Keratinocyte (primary cell): ENCODE measurements around the gene FREM2.

Experiments
- CTCF ChIP-seq, 3 experiments: IDR thresholded peaks in 1 of 3; conservative IDR thresholded peaks in 1 of 3; optimal IDR thresholded peaks in 1 of 3; 2 replicates in 2 of 3; 3 replicates in 1 of 3; pipeline versions ENCODE3 to v1.5.1; 2011; ENCODE audit warnings: low read length in 3 of 3, mild to moderate bottlenecking in 3 of 3, moderate library complexity in 2 of 3, control low read depth in 1 of 3, inconsistent platforms in 1 of 3; ENCODE audit not compliant: insufficient read depth in 2 of 3; ENCODE audit errors: extremely low read depth in 1 of 3
- EZH2 ChIP-seq: IDR thresholded peaks from one replicate; pipeline ENCODE4 v1.6.1; 2012; ENCODE audit warnings: inconsistent platforms, mild to moderate bottlenecking, low read length, moderate library complexity

- TF ChIP-seq CTCF (optimal IDR thresholded peaks at IDR 0.05 in 1 of 3, IDR thresholded peaks at IDR 0.05 in 1 of 3, conservative IDR thresholded peaks at IDR 0.05 in 1 of 3; ENCODE audit: extremely low read depth in 1 of 3, insufficient read depth in 2 of 3, low read length in 3 of 3) (no peak), EZH2 (no peak)
These were observed 10.3 kb downstream of the FREM2 start for GRCh38 chr13:38697197-38697596.
